Measurements from ENCODE around the gene FBXO4.

DNA sequence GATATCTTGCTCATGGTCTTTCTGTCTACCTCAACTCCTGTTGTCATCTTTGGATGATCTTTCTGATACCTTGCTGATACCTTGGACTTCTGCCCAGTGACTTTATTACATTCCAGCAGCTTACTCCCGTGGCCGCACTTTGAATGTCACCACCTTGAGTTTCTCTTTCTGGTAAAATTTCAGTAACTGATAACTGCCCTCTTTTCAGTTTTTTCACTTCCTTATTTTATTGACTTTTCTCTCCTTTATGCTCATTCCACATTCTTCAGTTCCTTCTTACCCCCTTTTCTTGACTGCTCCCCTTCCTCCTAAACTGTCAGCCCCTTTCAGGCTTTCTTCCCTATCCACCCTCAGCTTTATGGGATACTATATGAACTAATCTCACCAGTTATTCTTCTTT lies 7.0 kb upstream of the FBXO4 start:
- TF ChIP-seq, protein P1, sequence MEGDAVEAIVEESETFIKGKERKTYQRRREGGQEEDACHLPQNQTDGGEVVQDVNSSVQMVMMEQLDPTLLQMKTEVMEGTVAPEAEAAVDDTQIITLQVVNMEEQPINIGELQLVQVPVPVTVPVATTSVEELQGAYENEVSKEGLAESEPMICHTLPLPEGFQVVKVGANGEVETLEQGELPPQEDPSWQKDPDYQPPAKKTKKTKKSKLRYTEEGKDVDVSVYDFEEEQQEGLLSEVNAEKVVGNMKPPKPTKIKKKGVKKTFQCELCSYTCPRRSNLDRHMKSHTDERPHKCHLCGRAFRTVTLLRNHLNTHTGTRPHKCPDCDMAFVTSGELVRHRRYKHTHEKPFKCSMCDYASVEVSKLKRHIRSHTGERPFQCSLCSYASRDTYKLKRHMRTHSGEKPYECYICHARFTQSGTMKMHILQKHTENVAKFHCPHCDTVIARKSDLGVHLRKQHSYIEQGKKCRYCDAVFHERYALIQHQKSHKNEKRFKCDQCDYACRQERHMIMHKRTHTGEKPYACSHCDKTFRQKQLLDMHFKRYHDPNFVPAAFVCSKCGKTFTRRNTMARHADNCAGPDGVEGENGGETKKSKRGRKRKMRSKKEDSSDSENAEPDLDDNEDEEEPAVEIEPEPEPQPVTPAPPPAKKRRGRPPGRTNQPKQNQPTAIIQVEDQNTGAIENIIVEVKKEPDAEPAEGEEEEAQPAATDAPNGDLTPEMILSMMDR (IDR thresholded peaks at IDR 0.05) = no peak
- no peak for TF ChIP-seq POLR2A (IDR thresholded peaks at IDR 0.05)
